22Rv1 (cell line): ENCODE results near the gene UBE2S.

ENCODE experiments used
- CTCF ChIP-seq: fragments of 450-650 bp; IDR thresholded peaks from 2 replicates; pipeline ENCODE4 v1.5.1; 2017; ENCODE audit warnings: mild to moderate bottlenecking
- ZFX ChIP-seq: fragments of 450-650 bp; IDR thresholded peaks from 2 replicates; pipeline ENCODE4 v1.6.1; 2017; ENCODE audit warnings: antibody characterized with exemption, borderline replicate concordance

- TF ChIP-seq CTCF (no peak), ZFX (no peak)
Measured at GRCh38 chr19:55372316-55373081, 35.1 kb downstream of the UBE2S start.
